HG03520 (cell line): Measurements from ENCODE around the gene KLHL25.

Experiments
- ATAC-seq: cut with Tn5 transposase; IDR thresholded peaks from one replicate; pipeline ENCODE4 v1.9.1; 2021; ENCODE audit warnings: mild to moderate bottlenecking, moderate library complexity; ENCODE audit not compliant: unreplicated experiment

Gene KLHL25

GRCh38 chr15:85762039-85762755, 32.5 kb downstream of the KLHL25 start:
- no peak for ATAC-seq

GRCh38 chr15:85761635-85762034, 33.1 kb downstream of the KLHL25 start:
- ATAC-seq: no peak

- no peak for ATAC-seq
Observed at GRCh38 chr15:85760531-85761371, 34.0 kb downstream of the KLHL25 start.

- no peak for ATAC-seq
Observed at GRCh38 chr15:85760049-85760448, 34.7 kb downstream of the KLHL25 start.

- no peak for ATAC-seq
Observed at GRCh38 chr15:85759376-85759775, 35.3 kb downstream of the KLHL25 start.

- ATAC-seq: no peak
Observed at GRCh38 chr15:85758655-85758978, 36.1 kb downstream of the KLHL25 start.

- no peak for ATAC-seq
Observed at GRCh38 chr15:85757939-85758654, 36.6 kb downstream of the KLHL25 start.

- ATAC-seq: no peak
Observed at GRCh38 chr15:85757073-85757938, 37.4 kb downstream of the KLHL25 start.

- no peak for ATAC-seq
Observed at GRCh38 chr15:85756411-85757072, 38.2 kb downstream of the KLHL25 start.

- ATAC-seq: no peak
Observed at GRCh38 chr15:85755942-85756341, 38.8 kb downstream of the KLHL25 start.

GRCh38 chr15:85755471-85755870, 39.3 kb downstream of the KLHL25 start:
- no peak for ATAC-seq

GRCh38 chr15:85754989-85755388, 39.7 kb downstream of the KLHL25 start:
- ATAC-seq: no peak

GRCh38 chr15:85753791-85754452, 40.8 kb downstream of the KLHL25 start:
- no peak for ATAC-seq

- no peak for ATAC-seq
Observed at GRCh38 chr15:85753261-85753660, 41.5 kb downstream of the KLHL25 start.

- ATAC-seq: no peak
Observed at GRCh38 chr15:85752491-85752961, 42.2 kb downstream of the KLHL25 start.

- ATAC-seq: no peak
Observed at GRCh38 chr15:85752124-85752475, 42.6 kb downstream of the KLHL25 start.

GRCh38 chr15:85751291-85752123, 43.2 kb downstream of the KLHL25 start:
- no peak for ATAC-seq

- no peak for ATAC-seq
Observed at GRCh38 chr15:85750319-85751290, 44.1 kb downstream of the KLHL25 start.
